PC-3 (cell line): ENCODE results near the gene CADPS2. TPM values are rescaled to one million over a fixed set of nuclear protein-coding genes. Genes with fewer than 3 reads are reported as not detected.

Experiments used
- ATAC-seq: fragments of 200-7000 bp; cut with Tn5 transposase; 2 replicates; pipeline ENCODE4 v1.9.1; 2020; ENCODE audit warnings: mild to moderate bottlenecking, moderate library complexity
- BruUV-seq: library from RNA; stranded (reverse); fragments of 400-500 nt; replicated peaks from 2 replicates; lab custom pipeline; 2021; lab: Mats Ljungman, UMichigan
- CTCF ChIA-PET: fragments of 300-600 bp; sonication (Branson Sonifier 250); formaldehyde crosslinking; loops from one replicate; lab custom pipeline; 2022; ENCODE audit warnings: antibody characterized with exemption; lab: Charles Lee
- POLR2A ChIA-PET: fragments of 300-600 bp; sonication (Branson Sonifier 250); formaldehyde crosslinking; loops from one replicate; lab custom pipeline; 2022; ENCODE audit warnings: antibody characterized with exemption; ENCODE audit not compliant: unreplicated experiment; lab: Charles Lee
- DNase-seq: peaks from one replicate; pipeline ENCODE4 v3.0.0-alpha.2; 2015
- H2AFZ ChIP-seq: fragments of 300-600 bp; sonication (generic); 2 replicates; pipeline ENCODE4 v1.6.0; 2016; ENCODE audit warnings: antibody characterized with exemption, low read length
- H3F3A ChIP-seq: fragments of 300-600 bp; sonication (generic); one replicate; pipeline ENCODE4 v1.6.0; 2017; ENCODE audit warnings: antibody characterized with exemption, low read length, control low read depth, mild to moderate bottlenecking; ENCODE audit not compliant: unreplicated experiment
- H3K27ac ChIP-seq: fragments of 300-600 bp; sonication (generic); 2 replicates; pipeline ENCODE4 v1.5.1; 2016; ENCODE audit warnings: mild to moderate bottlenecking, low read length
- H3K27me3 ChIP-seq: fragments of 300-600 bp; sonication (generic); 2 replicates; pipeline ENCODE4 v1.6.1; 2016; ENCODE audit warnings: low read length, mixed read lengths
- H3K36me3 ChIP-seq: fragments of 300-600 bp; sonication (generic); 2 replicates; pipeline ENCODE4 v1.6.1; 2016; ENCODE audit warnings: low read depth, mixed run types, low read length, mixed read lengths
- H3K4me1 ChIP-seq: fragments of 300-600 bp; sonication (generic); 2 replicates; pipeline ENCODE4 v1.5.1; 2016; ENCODE audit warnings: low read length; ENCODE audit not compliant: insufficient read depth
- H3K4me2 ChIP-seq: fragments of 300-600 bp; sonication (generic); 2 replicates; pipeline ENCODE4 v1.6.0; 2016; ENCODE audit warnings: low read length
- H3K4me3 ChIP-seq: fragments of 300-600 bp; sonication (generic); 2 replicates; pipeline ENCODE4 v1.5.1; 2016; ENCODE audit warnings: mild to moderate bottlenecking, low read length, mixed read lengths
- H3K79me2 ChIP-seq: fragments of 300-600 bp; sonication (generic); 2 replicates; pipeline ENCODE4 v1.6.1; 2017; ENCODE audit warnings: low read length, mixed read lengths
- H3K9ac ChIP-seq: fragments of 300-600 bp; sonication (generic); 2 replicates; pipeline ENCODE4 v1.6.0; 2016; ENCODE audit warnings: mild to moderate bottlenecking, low read length
- H3K9me2 ChIP-seq: fragments of 300-600 bp; sonication (generic); replicated peaks from 2 replicates; pipeline ENCODE4 v1.6.1; 2016; ENCODE audit warnings: mixed run types, low read length, mixed read lengths
- H3K9me3 ChIP-seq: fragments of 300-600 bp; sonication (generic); 2 replicates; pipeline ENCODE4 v1.6.1; 2016; ENCODE audit warnings: low read length, mixed read lengths
- H4K20me1 ChIP-seq: fragments of 300-600 bp; sonication (generic); 2 replicates; pipeline ENCODE4 v1.6.1; 2016; ENCODE audit warnings: low read length, mixed read lengths
- CTCF ChIP-seq: fragments of 300-600 bp; sonication (generic); conservative IDR thresholded peaks from 2 replicates; pipeline ENCODE4 v1.5.1; 2017; ENCODE audit warnings: antibody characterized with exemption, low read depth, mild to moderate bottlenecking, low read length
- EZH2 ChIP-seq: fragments of 300-600 bp; sonication (generic); IDR thresholded peaks from one replicate; pipeline ENCODE4 v1.6.1; 2017; ENCODE audit warnings: antibody characterized with exemption, mild to moderate bottlenecking, low read length; ENCODE audit not compliant: unreplicated experiment
- EZH2phosphoT487 ChIP-seq: fragments of 300-600 bp; sonication (generic); IDR thresholded peaks from 2 replicates; pipeline ENCODE4 v1.6.1; 2018; ENCODE audit warnings: mild to moderate bottlenecking, antibody characterized with exemption, low read length, borderline replicate concordance
- intact Hi-C: fragments of 100-400 bp; cut with micrococcal nuclease; formaldehyde crosslinking; loops from 2 replicates; pipeline ENCODE4 v1.9.0; 2023
- total RNA-seq: library from RNA; depleted of rRNA; stranded (reverse); fragments of >200 nt; gene quantifications from 2 replicates; pipeline ENCODE4 v1.2.3, GENCODE V29; 2014

The CADPS2 gene
- total RNA-seq, 1 experiment from 2014 or later, result 9.4 TPM

- H4K20me1 ChIP-seq, result no peaks in the 10 kb centered on the region
- intact Hi-C loops, result no loop called here
- no peak overlapping the region for H3K9ac ChIP-seq
- no peaks in the 10 kb centered on the region for H3F3A ChIP-seq
- BruUV-seq, result no TSS peak
- ChIA-PET CTCF (no interaction called here), POLR2A (no interaction called here)
- no peaks in the 10 kb centered on the region for H3K79me2 ChIP-seq
- TF ChIP-seq EZH2phosphoT487 (no peak), EZH2 (no peak), CTCF (no peak)
- no peaks in the 10 kb centered on the region for H3K36me3 ChIP-seq
- no peak overlapping the region for H2AFZ ChIP-seq
- ATAC-seq (peak; percentile 47), DNase-seq (no peak)
- H3K9me3 ChIP-seq, result no peaks in the 10 kb centered on the region
- H3K27ac ChIP-seq, result no peak overlapping the region
- H3K9me2 ChIP-seq, result no peaks in the 10 kb centered on the region
- no peaks in the 10 kb centered on the region for H3K27me3 ChIP-seq
- H3K4me3 ChIP-seq, result no peak overlapping the region
- no peak overlapping the region for H3K4me2 ChIP-seq
- 0 out of 2 replicates have a peak, but pooled peaks cover 7% of the 10 kb centered on the region for H3K4me1 ChIP-seq
These were observed 39.7 kb downstream of the CADPS2 start for GRCh38 chr7:122846591-122846990.

GRCh38 chr7:122845286-122845685 lies 41.0 kb downstream of the CADPS2 start:
- Histone ChIP-seq H3K4me3 (no peak overlapping the region), H4K20me1 (no peaks in the 10 kb centered on the region), H3K36me3 (no peaks in the 10 kb centered on the region), H3K4me1 (0 out of 2 replicates have a peak, but pooled peaks cover 7% of the 10 kb centered on the region), H3K79me2 (no peaks in the 10 kb centered on the region), H3K4me2 (no peak overlapping the region), H3K27me3 (no peaks in the 10 kb centered on the region), H3K27ac (no peak overlapping the region), H3K9me3 (no peaks in the 10 kb centered on the region), H3K9me2 (no peaks in the 10 kb centered on the region), H3F3A (no peaks in the 10 kb centered on the region), H2AFZ (no peak overlapping the region), H3K9ac (no peak overlapping the region)
- BruUV-seq, result no TSS peak
- intact Hi-C loops, result no loop called here
- ChIA-PET CTCF (no interaction called here), POLR2A (no interaction called here)
- no peak for ATAC-seq
- TF ChIP-seq EZH2phosphoT487 (no peak), CTCF (no peak), EZH2 (no peak)
- no peak for DNase-seq

- BruUV-seq, result no TSS peak
These were observed 41.9 kb downstream of the CADPS2 start for GRCh38 chr7:122844191-122844988.

More at GRCh38 chr7:122844191-122844988, 41.9 kb downstream of the CADPS2 start:
- 0 out of 2 replicates have a peak, but pooled peaks cover 7% of the 10 kb centered on the region for H3K4me1 ChIP-seq
- H3K27ac ChIP-seq, result no peak overlapping the region
- H3K4me3 ChIP-seq, result no peak overlapping the region
- no peak for TF ChIP-seq CTCF
- no peak for TF ChIP-seq EZH2
- TF ChIP-seq EZH2phosphoT487, result no peak
- peak; percentile 11 for DNase-seq
- ATAC-seq, result peak; percentile 48
- H4K20me1 ChIP-seq, result no peaks in the 10 kb centered on the region
- intact Hi-C loops, result no loop called here
- H3F3A ChIP-seq, result no peaks in the 10 kb centered on the region
- H3K9me2 ChIP-seq, result no peaks in the 10 kb centered on the region
- CTCF ChIA-PET, result no interaction called here
- POLR2A ChIA-PET, result no interaction called here
- H3K4me2 ChIP-seq, result no peak overlapping the region
- no peak overlapping the region for H2AFZ ChIP-seq
- no peak overlapping the region for H3K9ac ChIP-seq
- H3K9me3 ChIP-seq, result no peaks in the 10 kb centered on the region
- H3K36me3 ChIP-seq, result no peaks in the 10 kb centered on the region
- no peaks in the 10 kb centered on the region for H3K79me2 ChIP-seq
- H3K27me3 ChIP-seq, result no peaks in the 10 kb centered on the region
